LNCAP (cell line): Measurements from ENCODE around the gene PPFIA2.

Experiments
- TF ChIP-seq, protein P1 (sequence below): fragments of 450-650 bp; IDR thresholded peaks from 2 replicates; pipeline ENCODE4 v1.5.1; 2017; ENCODE audit warnings: mild to moderate bottlenecking

The PPFIA2 gene

DNA sequence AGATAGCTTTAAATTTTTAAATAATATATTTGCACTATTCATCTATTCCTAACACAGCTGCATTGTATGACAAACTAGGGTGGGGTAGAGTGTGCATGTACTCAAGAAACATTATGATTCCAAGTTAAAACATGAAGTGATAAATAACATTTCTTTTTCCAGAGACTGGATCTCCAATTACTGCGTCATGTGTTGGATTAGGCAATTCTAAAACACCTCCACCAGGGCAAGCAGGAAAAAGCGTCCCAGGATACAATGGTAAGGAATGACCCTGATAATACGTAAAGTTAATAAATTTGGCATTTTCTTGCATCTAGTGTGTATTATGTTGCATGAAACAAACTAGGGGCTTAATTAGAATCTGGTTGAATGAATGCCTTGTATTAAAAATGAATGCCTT, 542.4 kb downstream of the PPFIA2 start:
- TF ChIP-seq, protein P1, sequence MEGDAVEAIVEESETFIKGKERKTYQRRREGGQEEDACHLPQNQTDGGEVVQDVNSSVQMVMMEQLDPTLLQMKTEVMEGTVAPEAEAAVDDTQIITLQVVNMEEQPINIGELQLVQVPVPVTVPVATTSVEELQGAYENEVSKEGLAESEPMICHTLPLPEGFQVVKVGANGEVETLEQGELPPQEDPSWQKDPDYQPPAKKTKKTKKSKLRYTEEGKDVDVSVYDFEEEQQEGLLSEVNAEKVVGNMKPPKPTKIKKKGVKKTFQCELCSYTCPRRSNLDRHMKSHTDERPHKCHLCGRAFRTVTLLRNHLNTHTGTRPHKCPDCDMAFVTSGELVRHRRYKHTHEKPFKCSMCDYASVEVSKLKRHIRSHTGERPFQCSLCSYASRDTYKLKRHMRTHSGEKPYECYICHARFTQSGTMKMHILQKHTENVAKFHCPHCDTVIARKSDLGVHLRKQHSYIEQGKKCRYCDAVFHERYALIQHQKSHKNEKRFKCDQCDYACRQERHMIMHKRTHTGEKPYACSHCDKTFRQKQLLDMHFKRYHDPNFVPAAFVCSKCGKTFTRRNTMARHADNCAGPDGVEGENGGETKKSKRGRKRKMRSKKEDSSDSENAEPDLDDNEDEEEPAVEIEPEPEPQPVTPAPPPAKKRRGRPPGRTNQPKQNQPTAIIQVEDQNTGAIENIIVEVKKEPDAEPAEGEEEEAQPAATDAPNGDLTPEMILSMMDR: no peak

- TF ChIP-seq, protein P1: no peak
Measured at GRCh38 chr12:81212996-81213696, 546.0 kb downstream of the PPFIA2 start.

GRCh38 chr12:81211306-81211705, 547.8 kb downstream of the PPFIA2 start:
- TF ChIP-seq, protein P1: no peak

GRCh38 chr12:81209012-81209411, 550.1 kb downstream of the PPFIA2 start:
- TF ChIP-seq, protein P1: no peak

GRCh38 chr12:81208187-81208911, 550.8 kb downstream of the PPFIA2 start:
- TF ChIP-seq, protein P1: no peak
